ENCODE data around the gene KDM2A.

The KDM2A gene

GRCh38 chr11:67271205-67271540 lies 152.1 kb downstream of the KDM2A start:
- no peak for TF ChIP-seq CTCF (IDR thresholded peaks at IDR 0.05; ENCODE audit: control insufficient read depth, insufficient read depth, low read depth, low read length, missing control alignments)
- no peak for DNase-seq (ENCODE audit: low read depth)
- no peak overlapping the region for H3K4me3 ChIP-seq (ENCODE audit: control insufficient read depth, low read depth, low read length)

GRCh38 chr11:67271541-67272284 lies 152.7 kb downstream of the KDM2A start:
- no peak for DNase-seq (ENCODE audit: low read depth)
- no peak overlapping the region for H3K4me3 ChIP-seq (ENCODE audit: control insufficient read depth, low read depth, low read length)
- no peak for TF ChIP-seq CTCF (IDR thresholded peaks at IDR 0.05; ENCODE audit: control insufficient read depth, insufficient read depth, low read depth, low read length, missing control alignments)

DNA sequence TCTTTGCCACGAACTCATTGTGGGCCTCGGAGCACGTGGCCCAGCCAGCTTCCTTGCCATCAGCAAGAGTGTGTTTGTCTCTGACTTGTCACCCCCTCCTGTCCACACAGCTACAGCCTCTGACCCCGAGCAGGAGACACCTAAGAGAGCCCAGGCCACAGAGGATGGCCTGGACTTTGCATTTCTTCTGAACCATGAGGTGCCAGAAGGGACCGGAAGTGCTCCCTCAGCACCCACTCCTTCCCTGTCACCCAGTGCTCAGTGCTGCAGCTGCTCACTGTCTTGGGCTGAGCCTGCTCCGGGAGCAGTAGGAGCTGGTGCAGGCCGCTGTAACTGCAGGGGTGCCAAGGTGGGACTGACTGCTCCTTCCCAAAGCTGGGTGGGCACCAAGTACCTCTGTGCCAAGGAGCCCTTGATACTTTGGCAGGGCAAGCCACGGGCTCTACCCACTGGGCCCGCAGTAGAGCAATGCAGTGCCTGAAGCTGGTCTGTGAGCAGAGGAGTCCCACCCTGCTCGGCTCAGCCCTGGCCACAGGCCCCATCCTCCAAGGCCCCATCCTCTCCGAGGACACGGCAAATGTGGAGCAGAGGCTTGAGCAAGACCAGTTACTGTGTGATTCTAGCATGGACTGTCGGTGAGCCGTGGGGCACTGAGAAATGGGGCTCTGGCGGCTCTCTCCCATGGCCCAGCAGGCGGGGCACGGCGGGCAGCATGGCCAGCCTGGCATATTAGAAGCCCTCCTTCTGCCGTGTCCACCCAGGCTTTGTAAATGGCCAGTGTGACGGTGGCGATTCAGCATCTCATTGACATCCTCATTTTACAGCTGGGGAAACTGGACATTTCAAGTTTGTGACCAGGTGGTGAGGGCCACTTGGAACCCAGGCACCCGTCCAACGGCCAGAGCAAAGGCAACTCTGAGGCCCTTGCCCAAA lies 153.5 kb downstream of the KDM2A start:
- no peak overlapping the region for H3K4me3 ChIP-seq (ENCODE audit: control insufficient read depth, low read depth, low read length)
- no peak for DNase-seq (ENCODE audit: low read depth)
- TF ChIP-seq CTCF (IDR thresholded peaks at IDR 0.05; ENCODE audit: control insufficient read depth, insufficient read depth, low read depth, low read length, missing control alignments): no peak

- H3K4me3 ChIP-seq (ENCODE audit: control insufficient read depth, low read depth, low read length): no peak overlapping the region
- no peak for DNase-seq (ENCODE audit: low read depth)
- TF ChIP-seq CTCF (IDR thresholded peaks at IDR 0.05; ENCODE audit: control insufficient read depth, insufficient read depth, low read depth, low read length, missing control alignments): no peak
Observed at GRCh38 chr11:67273260-67273990, 154.4 kb downstream of the KDM2A start.

DNA sequence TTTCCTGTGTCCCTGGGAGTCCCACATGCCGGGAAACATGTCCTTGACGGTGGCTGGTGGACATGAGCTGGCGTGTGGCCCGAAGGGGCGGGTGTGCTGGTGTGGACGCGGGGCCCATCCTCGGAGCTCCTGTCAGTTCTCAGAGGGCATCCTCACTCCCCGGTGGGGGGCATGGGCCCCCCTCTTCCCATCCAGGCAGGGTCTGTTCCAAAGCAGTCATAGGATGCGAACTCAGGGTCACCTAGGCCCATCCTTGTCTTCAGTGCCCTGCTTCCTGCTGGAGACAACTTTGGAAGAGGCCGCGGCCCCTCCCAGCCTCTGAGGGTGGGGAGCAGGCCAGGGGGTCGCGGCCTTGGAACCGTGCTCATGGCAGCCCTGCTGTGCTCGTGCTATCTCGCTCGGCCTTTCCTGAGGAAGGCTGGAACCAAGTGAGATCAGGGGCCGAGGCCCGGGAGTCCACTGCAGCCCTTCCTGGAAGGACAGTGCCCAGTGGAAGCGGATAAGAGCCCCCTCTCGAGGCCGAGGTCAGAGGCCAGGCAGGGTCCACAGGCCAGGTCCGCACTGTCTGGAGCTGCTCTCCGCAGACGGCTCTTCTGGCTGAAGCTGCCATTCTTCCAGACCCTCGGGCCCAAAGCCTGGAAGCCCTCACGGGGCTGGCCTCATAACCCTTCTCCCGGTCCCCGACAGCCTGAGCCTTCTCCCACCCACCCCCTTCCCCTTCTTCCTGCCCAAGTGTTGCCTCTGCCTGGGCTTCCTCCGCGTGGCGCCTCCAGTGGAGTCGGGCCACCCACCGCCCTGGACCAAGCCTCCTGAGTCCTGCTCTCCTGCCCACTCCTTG lies 155.9 kb downstream of the KDM2A start:
- no peak overlapping the region for H3K4me3 ChIP-seq (ENCODE audit: control insufficient read depth, low read depth, low read length)
- no peak for TF ChIP-seq CTCF (IDR thresholded peaks at IDR 0.05; ENCODE audit: control insufficient read depth, insufficient read depth, low read depth, low read length, missing control alignments)
- no peak for DNase-seq (ENCODE audit: low read depth)
